GM08714 (cell line): Measurements from ENCODE around the gene CACNB1.

ENCODE experiments used
- H3K4me3 ChIP-seq: fragments of 200-500 bp; sonication (Bioruptor generic); 2 replicates; pipeline ENCODE4 v1.5.1; 2014; ENCODE audit warnings: mild to moderate bottlenecking, low read length, inconsistent platforms
- ZNF274 ChIP-seq: IDR thresholded peaks from 2 replicates; pipeline ENCODE4 v1.6.1; 2012; ENCODE audit warnings: mild to moderate bottlenecking, low read depth, low read length

CACNB1 gene

GRCh38 chr17:39200070-39200879, 2.8 kb upstream of the CACNB1 start, which contains the start of gene RPL19:
TSS of gene RPL19 (plus strand) at chr17:39200283. CDS start at chr17:39200345, 62 bp downstream.
- no peak for TF ChIP-seq ZNF274
- H3K4me3 ChIP-seq = peak within 1 kb of the TSS; percentile 99

- TF ChIP-seq ZNF274 = no peak
- peak overlapping the region; percentile 99 for H3K4me3 ChIP-seq
Measured at GRCh38 chr17:39199820-39200069, 2.3 kb upstream of the CACNB1 start.

DNA sequence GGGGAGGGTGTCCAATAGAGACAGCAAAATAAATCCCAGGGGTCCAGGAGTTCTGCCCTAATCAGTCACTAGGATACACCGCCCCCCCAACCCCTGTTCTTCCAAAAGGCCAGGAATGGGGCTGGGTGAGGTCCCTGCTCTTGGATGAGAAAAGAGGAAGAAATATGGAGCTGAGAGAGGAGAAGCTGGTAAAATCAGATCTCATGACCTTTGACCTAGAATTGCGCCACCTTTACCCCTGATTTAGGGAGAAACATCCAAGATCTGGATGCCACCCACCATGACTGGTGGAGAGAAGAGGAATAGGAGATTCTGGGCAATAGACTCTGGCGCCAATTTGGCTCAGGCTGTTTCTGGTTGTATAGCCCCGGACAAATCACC, 707 bp upstream of the CACNB1 start:
- H3K4me3 ChIP-seq = no peak overlapping the region

DNA sequence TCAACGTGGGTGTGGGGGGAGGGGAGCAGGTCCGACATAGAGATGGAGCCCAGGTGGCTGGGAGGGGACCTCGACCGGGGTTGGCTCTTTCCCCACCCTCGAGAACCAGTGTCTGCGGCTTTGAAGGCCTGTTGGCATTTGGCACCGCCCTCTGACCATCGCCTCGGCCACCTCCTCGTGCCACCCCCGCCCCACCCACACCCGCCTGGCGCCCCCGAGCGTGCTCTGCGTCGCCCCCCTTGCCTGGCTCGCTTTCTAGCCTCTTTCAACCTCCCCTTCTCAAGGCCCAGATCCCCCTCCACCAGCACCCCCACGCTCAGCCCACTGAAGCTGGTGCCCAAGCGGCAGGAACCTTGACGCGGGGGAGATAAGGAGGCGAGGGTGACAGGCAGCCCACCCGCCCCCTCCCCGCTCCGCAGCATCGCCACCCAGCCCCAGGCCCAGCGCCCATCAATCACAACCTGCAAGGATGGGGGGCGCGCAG, 619 bp downstream of the CACNB1 start:
- TF ChIP-seq ZNF274 = no peak
- peak overlapping the region; percentile 65 for H3K4me3 ChIP-seq

More for the DNA sequence above, 707 bp upstream of the CACNB1 start:
- TF ChIP-seq ZNF274 = no peak

- H3K4me3 ChIP-seq = peak overlapping the region; percentile 28; the same call in 1 of the 2 replicates
- no peak for TF ChIP-seq ZNF274
Measured at GRCh38 chr17:39196241-39196807, 1.1 kb downstream of the CACNB1 start.

- H3K4me3 ChIP-seq = no peak overlapping the region; the same call in 1 of the 2 replicates
- no peak for TF ChIP-seq ZNF274
Measured at GRCh38 chr17:39195568-39196160, 1.8 kb downstream of the CACNB1 start.

- no peak for TF ChIP-seq ZNF274
- no peak overlapping the region for H3K4me3 ChIP-seq
Measured at GRCh38 chr17:39194985-39195524, 2.4 kb downstream of the CACNB1 start.

GRCh38 chr17:39194089-39194984, 3.1 kb downstream of the CACNB1 start:
- H3K4me3 ChIP-seq = no peak overlapping the region
- TF ChIP-seq ZNF274 = no peak

- TF ChIP-seq ZNF274 = no peak
- H3K4me3 ChIP-seq = no peak overlapping the region
Measured at GRCh38 chr17:39193346-39193745, 4.1 kb downstream of the CACNB1 start.

DNA sequence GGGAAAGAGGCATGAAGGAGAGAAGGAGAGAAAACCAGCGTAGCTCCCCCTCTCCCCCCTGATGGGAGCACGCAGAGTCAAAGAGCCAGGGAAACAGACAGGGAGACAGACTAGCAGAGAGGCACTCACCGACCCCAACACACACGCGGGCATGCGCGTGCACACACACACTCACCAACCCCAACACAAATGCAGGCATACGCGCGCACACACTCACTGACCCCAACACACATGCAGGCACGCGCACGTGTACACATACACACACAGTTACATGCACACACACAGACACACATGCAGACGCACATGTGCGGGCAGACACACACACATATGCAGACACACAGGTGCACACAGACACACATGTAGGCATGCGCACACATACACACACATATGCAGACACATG, 4.6 kb downstream of the CACNB1 start:
- TF ChIP-seq ZNF274 = no peak
- no peak overlapping the region for H3K4me3 ChIP-seq

GRCh38 chr17:39191750-39192510, 5.5 kb downstream of the CACNB1 start:
- TF ChIP-seq ZNF274 = no peak
- no peak overlapping the region for H3K4me3 ChIP-seq

GRCh38 chr17:39187152-39187830, 10.2 kb downstream of the CACNB1 start:
- no peak for TF ChIP-seq ZNF274
- H3K4me3 ChIP-seq = no peak overlapping the region

DNA sequence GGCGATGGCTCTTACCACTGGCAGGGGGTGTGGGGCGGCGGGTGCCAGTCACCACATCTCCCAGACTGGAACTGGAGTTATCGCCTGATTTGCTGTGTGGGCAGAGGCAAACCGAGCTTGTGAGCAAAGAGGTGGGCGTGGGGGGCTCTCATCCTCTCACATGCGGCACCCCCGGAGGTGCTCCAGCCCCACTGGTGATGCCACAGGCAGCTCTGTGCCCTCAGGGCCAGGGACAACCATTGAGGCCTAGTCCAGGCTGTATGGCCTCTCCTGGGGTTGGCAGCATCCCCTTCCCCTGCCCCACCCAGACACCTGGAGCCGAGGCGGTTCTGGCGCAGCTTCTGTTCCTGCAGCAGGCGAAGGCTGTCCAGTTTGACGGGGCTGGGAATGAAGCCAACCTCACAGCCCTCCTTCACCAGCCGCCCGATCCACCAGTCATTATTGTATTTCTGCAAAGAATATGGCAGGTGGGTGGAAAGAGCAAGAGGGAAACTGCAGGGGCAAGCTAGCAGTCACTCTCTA, 10.9 kb downstream of the CACNB1 start:
- H3K4me3 ChIP-seq = no peak overlapping the region
- TF ChIP-seq ZNF274 = no peak
